ENCODE measurements around the gene DCAF7. TPM values are rescaled to one million over a fixed set of nuclear protein-coding genes. Genes with fewer than 3 reads are reported as not detected.

The DCAF7 gene
- total and polyA plus RNA-seq, 2 of the 4 experiments (the other 2 are of a cell fraction), result 40.9 to 52.8 TPM

GRCh38 chr17:63504261-63504660, 46.0 kb upstream of the DCAF7 start:
- no peak for TF ChIP-seq FOS (IDR thresholded peaks at IDR 0.05; ENCODE audit: low read depth, low read length)
- no peak for TF ChIP-seq RCOR1 (IDR thresholded peaks at IDR 0.05; ENCODE audit: insufficient replicate concordance, low read length)
- TF ChIP-seq CHD1 (IDR thresholded peaks at IDR 0.05; ENCODE audit: low read depth, low read length), result no peak
- no peak for TF ChIP-seq RAD21 (IDR thresholded peaks at IDR 0.05; ENCODE audit: low read length)
- TF ChIP-seq, protein P1, sequence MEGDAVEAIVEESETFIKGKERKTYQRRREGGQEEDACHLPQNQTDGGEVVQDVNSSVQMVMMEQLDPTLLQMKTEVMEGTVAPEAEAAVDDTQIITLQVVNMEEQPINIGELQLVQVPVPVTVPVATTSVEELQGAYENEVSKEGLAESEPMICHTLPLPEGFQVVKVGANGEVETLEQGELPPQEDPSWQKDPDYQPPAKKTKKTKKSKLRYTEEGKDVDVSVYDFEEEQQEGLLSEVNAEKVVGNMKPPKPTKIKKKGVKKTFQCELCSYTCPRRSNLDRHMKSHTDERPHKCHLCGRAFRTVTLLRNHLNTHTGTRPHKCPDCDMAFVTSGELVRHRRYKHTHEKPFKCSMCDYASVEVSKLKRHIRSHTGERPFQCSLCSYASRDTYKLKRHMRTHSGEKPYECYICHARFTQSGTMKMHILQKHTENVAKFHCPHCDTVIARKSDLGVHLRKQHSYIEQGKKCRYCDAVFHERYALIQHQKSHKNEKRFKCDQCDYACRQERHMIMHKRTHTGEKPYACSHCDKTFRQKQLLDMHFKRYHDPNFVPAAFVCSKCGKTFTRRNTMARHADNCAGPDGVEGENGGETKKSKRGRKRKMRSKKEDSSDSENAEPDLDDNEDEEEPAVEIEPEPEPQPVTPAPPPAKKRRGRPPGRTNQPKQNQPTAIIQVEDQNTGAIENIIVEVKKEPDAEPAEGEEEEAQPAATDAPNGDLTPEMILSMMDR (conservative IDR thresholded peaks at IDR 0.05; ENCODE audit: low read depth, low read length), result no peak
- TF ChIP-seq BHLHE40 (IDR thresholded peaks at IDR 0.05; ENCODE audit: low read depth, low read length), result no peak
- TF ChIP-seq ELK1 (IDR thresholded peaks at IDR 0.05; ENCODE audit: borderline replicate concordance, low read depth, low read length), result no peak
- no peak for TF ChIP-seq USF2 (IDR thresholded peaks at IDR 0.05; ENCODE audit: low read depth, low read length)
- TF ChIP-seq MAFK (IDR thresholded peaks at IDR 0.05; ENCODE audit: low read depth, low read length), result no peak
- no peak for TF ChIP-seq CEBPB (IDR thresholded peaks at IDR 0.05; ENCODE audit: low read depth, low read length)
- TF ChIP-seq POLR2A (IDR thresholded peaks at IDR 0.05; ENCODE audit: low read depth, low read length), result no peak
- TF ChIP-seq NFE2L2 (IDR thresholded peaks at IDR 0.05; ENCODE audit: low read depth, low read length), result no peak
- TF ChIP-seq MAZ (IDR thresholded peaks at IDR 0.05; ENCODE audit: borderline replicate concordance, low read depth, low read length), result no peak
- no peak for TF ChIP-seq SMC3 (IDR thresholded peaks at IDR 0.05; ENCODE audit: low read depth, low read length)
- TF ChIP-seq RFX5 (IDR thresholded peaks at IDR 0.05; ENCODE audit: low read depth, low read length), result no peak
- no peak for TF ChIP-seq MXI1 (IDR thresholded peaks at IDR 0.05; ENCODE audit: borderline replicate concordance, low read depth, low read length)
- H3K79me1 ChIP-seq (ENCODE audit: low read depth in 1 of 2, low read length in 2 of 2), result peaks cover 0 to 2% of the 10 kb centered on the region in 2 experiments; a peak in 1 of 4 replicates
- H3K27ac ChIP-seq (ENCODE audit: insufficient read depth, low read length), result no peak overlapping the region
- no peaks in the 10 kb centered on the region for H3K36me3 ChIP-seq (ENCODE audit: control insufficient read depth, insufficient read depth, low read length)
- H3K4me1 ChIP-seq (ENCODE audit: control insufficient read depth, insufficient read depth, low read length), result peaks cover 3% of the 10 kb centered on the region; the same call in 1 of the 2 replicates
- ChIA-PET POLR2A (ENCODE audit: unreplicated experiment) (no interaction called here), CTCF (no interaction called here)
- peaks cover 17% of the 10 kb centered on the region; the same call in 1 of the 2 replicates for H3K27me3 ChIP-seq (ENCODE audit: control insufficient read depth, insufficient read depth, low read length)
- no peak overlapping the region for H3K18ac ChIP-seq (ENCODE audit: low read depth, low read length)
- no peak overlapping the region for H2BK120ac ChIP-seq (ENCODE audit: low read depth, low read length)
- no peak overlapping the region for H3K9ac ChIP-seq (ENCODE audit: low read depth, low read length)
- H2AFZ ChIP-seq (replicated peaks; ENCODE audit: low read length, poor library complexity), result no peak overlapping the region
- dilution Hi-C loops (cut with HindIII; ENCODE audit: low sequenced_read_pairs, unreplicated experiment) (no loop called here), in situ Hi-C loops (cut with MboI; ENCODE audit: low sequenced_read_pairs) (no loop called here), intact Hi-C loops (cut with micrococcal nuclease) (no loop called here)
- H3K9me1 ChIP-seq (ENCODE audit: insufficient read depth, low read length), result peaks cover 5% of the 10 kb centered on the region; the same call in 1 of the 2 replicates
- H2BK20ac ChIP-seq (ENCODE audit: low read depth, low read length), result no peak overlapping the region
- BruUV-seq (replicated peaks), result no TSS peak
- no peak overlapping the region for H4K8ac ChIP-seq (ENCODE audit: low read depth in 2 of 2, low read length in 2 of 2)
- no peak overlapping the region for H3K4me3 ChIP-seq (ENCODE audit: insufficient read depth, low read depth, low read length)
- peaks cover 5% of the 10 kb centered on the region; the same call in 1 of the 2 replicates for H3K9me3 ChIP-seq (ENCODE audit: control insufficient read depth, insufficient read depth, low read length)
- no peak overlapping the region for H2AK9ac ChIP-seq (replicated peaks; ENCODE audit: low read depth, low read length, poor library complexity)
- no peaks in the 10 kb centered on the region for H4K20me1 ChIP-seq (ENCODE audit: insufficient read depth, low read length)
- H4K5ac ChIP-seq (ENCODE audit: low read depth, low read length), result no peak overlapping the region
- no peak overlapping the region for H2AK5ac ChIP-seq (ENCODE audit: low read depth, low read length)
- no peak overlapping the region for H3K4ac ChIP-seq (ENCODE audit: low read depth, low read length)
- DNase-seq, result no peak
- no peak overlapping the region for H2BK5ac ChIP-seq (ENCODE audit: low read depth, low read length, poor library complexity, severe bottlenecking)
- H3K56ac ChIP-seq (ENCODE audit: extremely low read depth, insufficient read depth, low read length), result no peak overlapping the region
- no peak overlapping the region for H3K4me2 ChIP-seq (ENCODE audit: low read depth, low read length)
- no peak overlapping the region for H4K91ac ChIP-seq (ENCODE audit: insufficient read depth, low read depth, low read length)
- no peak overlapping the region for H3K14ac ChIP-seq (replicated peaks; ENCODE audit: low read depth, low read length)
- H3K23ac ChIP-seq (ENCODE audit: low read depth, low read length), result no peak overlapping the region
- no peak overlapping the region for H2BK15ac ChIP-seq (ENCODE audit: low read depth, low read length)
- no peak for ATAC-seq (ENCODE audit: low read depth)

Measured in IMR-90 (cell line).